Nephron progenitor cell (in vitro differentiated cells): Measurements from ENCODE around the gene PSMB10.

Source experiments
- DNase-seq: peaks from one replicate; pipeline ENCODE4 v3.0.0; 2021
- H3K27ac Mint-ChIP-seq: 2 replicates; pipeline ENCODE4 v1.8.0; 2021; ENCODE audit warnings: mild to moderate bottlenecking, moderate library complexity, mixed read lengths
- H3K27me3 Mint-ChIP-seq: 2 replicates; pipeline ENCODE4 v1.8.0; 2021; ENCODE audit warnings: mild to moderate bottlenecking, low read depth, mixed read lengths; ENCODE audit not compliant: poor library complexity
- H3K36me3 Mint-ChIP-seq: 2 replicates; pipeline ENCODE4 v1.8.0; 2021; ENCODE audit warnings: low read depth, mixed read lengths
- H3K4me1 Mint-ChIP-seq: 2 replicates; pipeline ENCODE4 v1.8.0; 2021; ENCODE audit warnings: mixed read lengths
- H3K4me3 Mint-ChIP-seq: 2 replicates; pipeline ENCODE4 v1.8.0; 2021; ENCODE audit warnings: mild to moderate bottlenecking, moderate library complexity, mixed read lengths
- H3K9me3 Mint-ChIP-seq: 2 replicates; pipeline ENCODE4 v1.8.0; 2021; ENCODE audit warnings: mild to moderate bottlenecking, moderate library complexity, mixed read lengths
- TF ChIP-seq, protein P1 (sequence below): fragments of 200-600 bp; sonication (generic); IDR thresholded peaks from 2 replicates; pipeline ENCODE4 v1.5.0; 2021; ENCODE audit warnings: antibody characterized with exemption

The PSMB10 gene

DNA sequence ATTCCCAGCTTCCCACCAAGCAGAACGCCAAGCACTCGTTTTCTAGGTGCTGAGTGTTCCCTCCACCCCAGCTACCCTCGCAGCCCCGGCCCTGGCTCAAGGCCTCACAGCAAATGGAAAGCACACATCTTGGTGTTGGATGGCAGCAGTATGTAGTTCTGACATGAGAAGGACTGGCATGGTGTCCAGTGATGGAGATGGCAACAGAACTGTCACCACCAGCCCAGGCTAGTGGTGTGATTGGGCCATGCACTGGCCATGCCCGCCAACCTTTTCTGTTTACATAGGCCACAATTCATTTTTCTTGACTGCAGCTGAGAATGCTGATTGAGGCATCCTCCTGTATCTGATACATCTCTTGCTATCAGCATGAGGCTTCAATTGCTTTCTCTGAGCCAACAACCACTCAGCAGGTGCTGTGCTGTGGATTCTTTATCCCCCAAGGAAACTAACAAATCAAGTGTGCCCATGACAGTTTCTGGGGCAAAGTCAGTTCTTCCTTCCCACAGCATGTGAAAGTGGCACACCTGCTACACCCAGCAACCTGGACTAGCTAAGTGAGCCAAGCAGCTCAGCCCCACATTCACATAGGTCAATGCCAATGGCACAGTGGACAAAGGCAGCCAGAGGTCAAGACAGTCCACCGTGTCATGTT, 28.0 kb upstream of the PSMB10 start:
- Mint-ChIP-seq H3K27ac (no peak overlapping the region), H3K4me3 (no peak overlapping the region), H3K4me1 (peaks cover 52% of the 10 kb centered on the region), H3K36me3 (peaks cover 24% of the 10 kb centered on the region), H3K27me3 (peaks cover 8% of the 10 kb centered on the region), H3K9me3 (no peaks in the 10 kb centered on the region)
- TF ChIP-seq, protein P1, sequence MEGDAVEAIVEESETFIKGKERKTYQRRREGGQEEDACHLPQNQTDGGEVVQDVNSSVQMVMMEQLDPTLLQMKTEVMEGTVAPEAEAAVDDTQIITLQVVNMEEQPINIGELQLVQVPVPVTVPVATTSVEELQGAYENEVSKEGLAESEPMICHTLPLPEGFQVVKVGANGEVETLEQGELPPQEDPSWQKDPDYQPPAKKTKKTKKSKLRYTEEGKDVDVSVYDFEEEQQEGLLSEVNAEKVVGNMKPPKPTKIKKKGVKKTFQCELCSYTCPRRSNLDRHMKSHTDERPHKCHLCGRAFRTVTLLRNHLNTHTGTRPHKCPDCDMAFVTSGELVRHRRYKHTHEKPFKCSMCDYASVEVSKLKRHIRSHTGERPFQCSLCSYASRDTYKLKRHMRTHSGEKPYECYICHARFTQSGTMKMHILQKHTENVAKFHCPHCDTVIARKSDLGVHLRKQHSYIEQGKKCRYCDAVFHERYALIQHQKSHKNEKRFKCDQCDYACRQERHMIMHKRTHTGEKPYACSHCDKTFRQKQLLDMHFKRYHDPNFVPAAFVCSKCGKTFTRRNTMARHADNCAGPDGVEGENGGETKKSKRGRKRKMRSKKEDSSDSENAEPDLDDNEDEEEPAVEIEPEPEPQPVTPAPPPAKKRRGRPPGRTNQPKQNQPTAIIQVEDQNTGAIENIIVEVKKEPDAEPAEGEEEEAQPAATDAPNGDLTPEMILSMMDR: no peak
- DNase-seq: no peak

DNA sequence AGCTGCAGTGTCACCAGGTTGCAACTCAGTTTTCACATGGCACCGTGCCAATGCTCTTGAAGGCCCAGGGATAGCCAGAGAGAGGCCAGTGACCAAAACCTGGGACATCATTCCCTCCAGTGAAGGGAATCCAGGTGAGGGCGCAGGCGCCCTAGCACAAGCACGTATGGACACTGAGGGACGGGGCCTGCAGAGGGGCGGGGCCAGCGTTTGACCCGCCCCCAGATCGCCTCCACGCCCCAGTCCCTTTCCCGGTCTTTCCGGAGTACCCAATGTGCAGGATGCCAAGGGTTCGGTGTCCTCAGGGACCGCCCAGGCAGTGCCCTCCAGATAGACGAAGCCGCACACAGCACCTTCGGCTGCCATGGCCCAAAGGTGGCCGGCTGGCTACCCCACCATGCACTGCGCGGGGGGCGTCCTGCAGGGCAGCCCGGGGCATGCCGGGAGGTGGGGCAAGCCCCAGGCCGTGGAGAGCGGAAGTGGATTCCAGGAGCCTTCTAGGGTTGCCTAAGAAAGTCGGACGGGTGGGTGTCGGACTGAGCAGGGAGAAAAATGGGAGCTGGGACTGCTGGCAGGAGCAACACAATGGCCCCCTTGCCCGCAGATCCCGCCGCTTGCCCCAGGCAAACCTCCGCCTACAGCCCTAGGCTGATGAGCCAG, 27.1 kb upstream of the PSMB10 start:
- DNase-seq: no peak
- Mint-ChIP-seq H3K36me3 (peaks cover 24% of the 10 kb centered on the region), H3K27ac (no peak overlapping the region), H3K4me3 (no peak overlapping the region), H3K9me3 (no peaks in the 10 kb centered on the region), H3K4me1 (peaks cover 45% of the 10 kb centered on the region), H3K27me3 (peaks cover 8% of the 10 kb centered on the region)
- TF ChIP-seq, protein P1: no peak

DNA sequence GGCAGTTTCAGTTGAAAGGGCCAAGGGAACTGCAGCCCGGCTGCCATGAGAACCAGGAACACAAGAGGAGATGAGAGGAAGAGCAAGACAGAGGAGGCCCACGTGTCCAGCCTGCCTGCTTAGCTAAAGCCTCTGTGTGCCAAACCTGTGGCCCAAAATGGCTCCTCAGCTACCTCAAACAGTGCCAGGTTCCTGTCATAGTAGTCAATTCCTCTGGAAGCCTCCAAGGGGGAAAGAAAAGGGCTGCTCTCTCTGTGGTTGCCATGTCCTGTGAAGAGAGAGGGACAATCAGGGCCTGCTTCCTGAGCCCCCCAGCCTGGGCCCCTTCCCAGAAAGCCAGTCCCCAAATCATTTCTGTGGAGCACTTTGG, 26.6 kb upstream of the PSMB10 start:
- no peak for DNase-seq
- peaks cover 45% of the 10 kb centered on the region for H3K4me1 Mint-ChIP-seq
- peaks cover 10% of the 10 kb centered on the region for H3K27me3 Mint-ChIP-seq
- H3K4me3 Mint-ChIP-seq: no peak overlapping the region
- no peak overlapping the region for H3K27ac Mint-ChIP-seq
- TF ChIP-seq, protein P1: no peak
- H3K36me3 Mint-ChIP-seq: peaks cover 29% of the 10 kb centered on the region
- H3K9me3 Mint-ChIP-seq: no peaks in the 10 kb centered on the region

DNA sequence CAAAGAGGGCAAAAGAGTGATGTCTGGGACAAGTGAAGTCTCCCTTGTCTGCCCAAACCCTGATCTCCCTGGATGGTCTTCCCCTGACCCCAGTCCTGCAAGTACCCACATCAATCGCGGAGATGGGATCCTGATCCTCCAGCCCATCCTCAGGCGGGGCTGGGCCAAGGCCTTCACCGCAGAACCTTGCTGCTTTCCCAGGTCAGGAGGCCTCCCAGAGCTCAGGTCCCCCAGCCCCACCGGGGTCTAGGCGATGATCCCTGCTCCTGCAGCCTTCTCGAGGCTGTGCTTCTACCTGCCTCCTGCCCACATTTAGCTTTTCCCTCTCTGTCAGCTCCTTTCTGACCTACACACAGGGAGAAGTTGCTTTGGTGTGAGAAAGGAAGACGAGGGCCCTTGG, 25.5 kb upstream of the PSMB10 start:
- no peaks in the 10 kb centered on the region for H3K9me3 Mint-ChIP-seq
- no peak overlapping the region for H3K4me3 Mint-ChIP-seq
- TF ChIP-seq, protein P1: no peak
- no peak overlapping the region for H3K27ac Mint-ChIP-seq
- DNase-seq: no peak
- peaks cover 36% of the 10 kb centered on the region for H3K4me1 Mint-ChIP-seq
- peaks cover 32% of the 10 kb centered on the region for H3K36me3 Mint-ChIP-seq
- peaks cover 8% of the 10 kb centered on the region for H3K27me3 Mint-ChIP-seq

DNA sequence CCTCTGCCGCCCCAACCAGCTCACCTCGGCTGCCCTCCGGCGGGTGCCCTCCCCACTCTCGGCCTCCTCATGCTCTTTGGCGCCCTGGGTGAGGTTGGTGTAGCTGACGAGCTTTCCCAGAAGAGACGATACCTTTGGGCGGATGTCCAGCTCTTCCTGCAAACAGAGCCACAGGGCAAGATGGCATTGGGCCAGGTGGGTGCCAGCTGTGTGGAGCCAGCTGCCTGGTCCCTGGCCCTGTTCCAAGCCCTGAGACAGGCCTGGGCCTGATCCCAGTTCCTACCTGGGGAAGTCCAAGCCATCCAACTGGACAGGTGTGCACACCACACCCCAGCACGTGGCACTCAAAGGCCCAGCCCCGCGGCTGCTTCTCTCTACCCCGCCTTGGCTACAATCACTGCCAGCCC, 24.9 kb upstream of the PSMB10 start:
- TF ChIP-seq, protein P1: no peak

More for the DNA sequence above, 24.9 kb upstream of the PSMB10 start:
- Mint-ChIP-seq H3K9me3 (no peaks in the 10 kb centered on the region), H3K27ac (no peak overlapping the region), H3K4me3 (no peak overlapping the region), H3K4me1 (peaks cover 30% of the 10 kb centered on the region), H3K36me3 (peaks cover 32% of the 10 kb centered on the region), H3K27me3 (peaks cover 6% of the 10 kb centered on the region)
- no peak for DNase-seq
